NT2/D1 (cell line): ENCODE data around the gene PLPPR1.
"Not testable (repeated sequence)": the region's sequence is repeated elsewhere in the genome, so short reads cannot be mapped to it uniquely, and the experiment has no call there.

ENCODE experiments used
- DNase-seq: peaks from one replicate; pipeline ENCODE4 v3.0.0-alpha.2; 2011; ENCODE audit warnings: low read depth, low spot score
- H3K27me3 ChIP-seq: 2 replicates; pipeline ENCODE4 v1.6.0; 2011; ENCODE audit warnings: mild to moderate bottlenecking; ENCODE audit not compliant: insufficient read length, insufficient read depth
- H3K36me3 ChIP-seq: 2 replicates; pipeline ENCODE4 v1.6.1; 2011; ENCODE audit warnings: mild to moderate bottlenecking, low read length, mixed read lengths; ENCODE audit not compliant: insufficient read depth, insufficient read length
- H3K4me1 ChIP-seq: 2 replicates; pipeline ENCODE4 v1.5.1; 2011; ENCODE audit not compliant: insufficient read depth, insufficient read length
- H3K4me3 ChIP-seq: 2 replicates; pipeline ENCODE4 v1.5.1; 2011; ENCODE audit warnings: low read depth; ENCODE audit not compliant: insufficient read length
- H3K9ac ChIP-seq: 2 replicates; pipeline ENCODE4 v1.6.0; 2011; ENCODE audit warnings: low read depth; ENCODE audit not compliant: insufficient read length
- H3K9me3 ChIP-seq: 2 replicates; pipeline ENCODE4 v1.5.1; 2011; ENCODE audit warnings: mild to moderate bottlenecking, low read length; ENCODE audit not compliant: insufficient read depth
- SUZ12 ChIP-seq: IDR thresholded peaks from 2 replicates; pipeline ENCODE4 v1.6.1; 2011; ENCODE audit not compliant: insufficient read length, insufficient read depth; ENCODE audit errors: extremely low read depth
- YY1 ChIP-seq: IDR thresholded peaks from 2 replicates; pipeline ENCODE4 v1.6.1; 2011; ENCODE audit not compliant: insufficient read length, insufficient read depth
- ZNF274 ChIP-seq: IDR thresholded peaks from 2 replicates; pipeline ENCODE4 v1.6.1; 2011; ENCODE audit warnings: mild to moderate bottlenecking, low read depth, low read length

The PLPPR1 gene

DNA sequence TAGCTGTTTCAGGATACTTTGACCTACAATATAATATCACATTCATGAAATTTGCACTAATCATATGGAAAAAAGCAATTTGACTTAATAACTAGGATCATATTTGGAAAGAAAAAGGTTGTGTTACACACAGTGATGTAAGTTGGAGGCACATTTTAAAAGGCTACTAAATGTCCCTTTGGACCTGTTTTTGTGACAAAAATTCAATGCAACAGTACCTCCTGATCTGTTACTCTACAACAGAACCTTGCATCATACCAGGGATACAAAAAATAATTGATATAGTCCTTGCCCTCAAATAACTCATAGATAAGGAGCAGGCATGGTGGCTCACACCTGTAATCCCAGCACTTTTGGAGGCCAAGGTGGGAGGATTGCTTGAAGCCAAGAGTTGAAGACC, 289.2 kb downstream of the PLPPR1 start:
- Histone ChIP-seq H3K36me3 (no peaks in the 10 kb centered on the region), H3K4me1 (no peaks in the 10 kb centered on the region), H3K9ac (no peak overlapping the region), H3K9me3 (no peaks in the 10 kb centered on the region), H3K27me3 (no peaks in the 10 kb centered on the region), H3K4me3 (no peak overlapping the region)
- DNase-seq, result no peak
- TF ChIP-seq YY1 (no peak), SUZ12 (no peak), ZNF274 (no peak)

DNA sequence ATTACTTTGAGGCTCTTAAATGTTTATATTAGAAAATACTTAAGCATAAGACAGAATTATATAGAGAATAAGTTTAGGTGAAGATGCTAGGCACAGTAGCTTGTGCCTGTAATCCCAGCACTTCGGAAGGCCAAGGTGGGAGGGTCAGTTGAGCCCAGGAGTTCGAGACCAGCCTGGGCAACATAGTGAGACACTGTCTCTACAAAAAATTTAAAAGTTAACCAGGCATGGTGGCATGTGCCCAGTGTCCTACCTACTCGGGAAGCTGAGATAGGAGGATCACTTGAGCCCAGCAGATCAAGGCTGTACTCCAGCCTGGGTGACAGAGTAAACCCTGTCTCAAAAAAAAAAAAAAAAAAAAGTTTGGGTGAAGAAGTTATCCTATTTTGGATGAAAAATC, 294.6 kb downstream of the PLPPR1 start:
- no peaks in the 10 kb centered on the region for H3K4me1 ChIP-seq
- H3K4me3 ChIP-seq, result no peak overlapping the region
- no peaks in the 10 kb centered on the region for H3K27me3 ChIP-seq
- TF ChIP-seq ZNF274, result no peak
- TF ChIP-seq YY1, result no peak
- TF ChIP-seq SUZ12, result no peak
- no peak for DNase-seq
- no peak overlapping the region for H3K9ac ChIP-seq
- H3K36me3 ChIP-seq, result no peaks in the 10 kb centered on the region
- no peaks in the 10 kb centered on the region; the same call in 1 of the 2 replicates for H3K9me3 ChIP-seq

DNA sequence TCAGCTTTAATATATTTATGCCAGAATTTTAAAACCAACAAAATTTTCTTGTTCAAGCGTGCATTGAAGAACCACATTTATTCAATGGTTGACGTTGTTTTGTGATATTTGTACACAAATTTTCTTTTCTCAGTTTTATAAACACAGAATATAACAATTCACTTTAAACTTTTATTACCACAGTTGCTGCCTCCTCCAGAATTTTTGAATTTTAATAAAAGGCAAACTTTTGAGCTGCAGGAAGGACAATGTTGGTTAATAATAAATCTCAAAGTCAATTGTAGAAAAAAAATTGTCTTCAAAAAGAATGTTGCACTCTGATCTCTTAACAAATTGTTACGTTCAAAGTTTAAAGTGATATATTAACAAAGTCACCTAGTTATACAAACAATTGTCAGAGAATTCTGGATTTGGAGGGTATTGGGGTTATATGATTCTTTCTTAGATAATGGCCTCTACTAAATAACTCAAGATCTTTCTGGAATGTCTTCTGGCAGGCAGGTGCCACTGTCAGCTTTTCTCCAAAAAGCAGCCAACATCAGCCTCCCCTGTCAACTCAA, 295.8 kb downstream of the PLPPR1 start:
- H3K4me1 ChIP-seq, result no peaks in the 10 kb centered on the region
- TF ChIP-seq SUZ12 (no peak), YY1 (no peak), ZNF274 (no peak)
- H3K36me3 ChIP-seq, result no peaks in the 10 kb centered on the region
- H3K9me3 ChIP-seq, result no peaks in the 10 kb centered on the region; the same call in 1 of the 2 replicates
- no peak overlapping the region for H3K9ac ChIP-seq
- H3K27me3 ChIP-seq, result no peaks in the 10 kb centered on the region
- H3K4me3 ChIP-seq, result no peak overlapping the region
- no peak for DNase-seq

DNA sequence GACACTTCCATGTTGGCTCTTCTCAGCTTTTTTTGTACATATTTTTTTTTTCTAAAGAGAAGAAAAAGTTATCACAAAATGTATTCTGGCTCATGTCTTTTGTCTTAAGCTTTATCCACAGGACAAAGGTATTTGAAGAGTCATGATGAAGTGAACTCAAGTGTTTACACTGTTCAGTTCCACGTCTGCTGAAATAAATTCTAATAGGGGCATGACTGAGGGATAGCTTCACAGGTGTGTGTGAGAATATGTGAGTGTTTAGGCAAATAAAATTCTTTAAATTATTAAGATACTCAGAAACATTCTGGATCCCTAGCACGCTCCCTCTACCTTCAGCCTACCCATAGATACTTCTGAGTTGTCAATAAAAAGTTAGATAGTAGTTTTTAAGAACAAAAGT, 296.5 kb downstream of the PLPPR1 start:
- no peak for DNase-seq
- H3K9ac ChIP-seq, result no peak overlapping the region
- no peaks in the 10 kb centered on the region; the same call in 1 of the 2 replicates for H3K9me3 ChIP-seq
- H3K4me3 ChIP-seq, result no peak overlapping the region
- no peaks in the 10 kb centered on the region for H3K36me3 ChIP-seq
- TF ChIP-seq ZNF274, result no peak
- TF ChIP-seq YY1, result no peak
- no peak for TF ChIP-seq SUZ12
- no peaks in the 10 kb centered on the region for H3K4me1 ChIP-seq
- H3K27me3 ChIP-seq, result no peaks in the 10 kb centered on the region

DNA sequence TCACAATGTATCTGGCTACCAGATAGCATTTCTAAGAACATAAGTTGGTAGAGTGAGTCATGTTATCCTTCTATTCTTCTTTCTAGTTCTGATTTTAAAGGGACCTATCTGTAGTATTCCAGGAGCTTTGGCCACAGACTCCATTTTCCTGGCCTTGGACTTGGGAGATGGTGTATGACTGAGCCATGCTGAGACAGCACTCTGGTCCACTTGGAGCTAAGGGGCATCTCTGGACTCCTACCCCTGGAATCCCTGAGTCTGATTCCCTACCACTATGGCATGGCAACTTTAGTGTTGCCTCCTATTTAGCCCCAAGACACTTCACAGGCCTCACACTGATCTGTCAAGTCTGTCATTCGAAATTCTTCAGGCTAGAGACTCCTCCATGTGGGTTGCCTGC, 297.5 kb downstream of the PLPPR1 start:
- DNase-seq, result no peak
- H3K36me3 ChIP-seq, result no peaks in the 10 kb centered on the region
- no peak overlapping the region for H3K4me3 ChIP-seq
- no peaks in the 10 kb centered on the region for H3K27me3 ChIP-seq
- no peak overlapping the region for H3K9ac ChIP-seq
- H3K9me3 ChIP-seq, result no peaks in the 10 kb centered on the region; the same call in 1 of the 2 replicates
- TF ChIP-seq YY1, result no peak
- TF ChIP-seq SUZ12, result no peak
- no peak for TF ChIP-seq ZNF274
- no peaks in the 10 kb centered on the region for H3K4me1 ChIP-seq

DNA sequence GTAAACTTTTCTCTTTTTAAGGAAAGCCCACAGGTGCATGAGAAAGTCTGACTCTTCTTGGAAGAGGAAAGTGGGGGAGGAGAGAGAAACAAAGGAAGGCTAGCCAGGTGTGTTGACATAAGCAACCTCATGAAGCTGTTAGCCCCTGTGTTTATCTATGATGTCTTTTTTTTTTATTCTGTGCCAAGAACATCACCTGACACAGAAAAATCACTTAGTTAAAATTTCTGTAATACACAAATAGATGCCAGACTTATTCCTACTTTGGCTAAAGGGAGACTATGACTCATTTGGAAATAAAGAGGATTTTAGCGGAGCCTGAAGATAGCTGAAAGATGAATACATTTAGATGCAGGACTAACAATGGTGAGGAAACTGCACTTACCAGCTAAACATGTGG, 298.0 kb downstream of the PLPPR1 start:
- no peaks in the 10 kb centered on the region for H3K4me1 ChIP-seq
- no peaks in the 10 kb centered on the region; the same call in 1 of the 2 replicates for H3K9me3 ChIP-seq
- no peaks in the 10 kb centered on the region for H3K27me3 ChIP-seq
- no peak overlapping the region for H3K9ac ChIP-seq
- no peak overlapping the region for H3K4me3 ChIP-seq
- no peaks in the 10 kb centered on the region for H3K36me3 ChIP-seq
- TF ChIP-seq ZNF274 (no peak), SUZ12 (no peak), YY1 (no peak)
- DNase-seq, result no peak

DNA sequence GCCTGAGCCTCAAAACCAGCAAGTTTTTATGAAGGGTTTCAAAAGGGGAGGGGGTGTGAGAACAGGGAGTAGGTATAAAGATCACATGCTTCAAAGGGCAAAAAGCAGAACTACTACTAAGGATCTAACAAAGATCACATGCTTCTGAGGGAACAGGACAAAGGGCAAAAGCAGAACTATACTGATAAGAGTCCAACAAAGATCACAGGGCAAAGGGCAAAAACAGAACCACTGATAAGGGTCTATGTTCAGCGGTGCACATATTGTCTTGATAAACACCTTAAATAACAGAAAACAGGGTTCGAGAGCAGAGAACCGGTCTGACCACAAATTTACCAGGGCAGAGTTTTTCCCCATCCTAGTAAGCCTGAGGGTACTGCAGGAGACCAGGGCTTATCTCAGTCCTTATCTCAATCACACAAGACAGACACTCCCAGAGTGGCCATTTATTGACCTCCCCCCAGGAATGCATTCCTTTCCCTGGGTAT, 298.9 kb downstream of the PLPPR1 start:
- not testable (repeated sequence) for H3K36me3 ChIP-seq, H3K9me3 ChIP-seq, H3K4me3 ChIP-seq

DNA sequence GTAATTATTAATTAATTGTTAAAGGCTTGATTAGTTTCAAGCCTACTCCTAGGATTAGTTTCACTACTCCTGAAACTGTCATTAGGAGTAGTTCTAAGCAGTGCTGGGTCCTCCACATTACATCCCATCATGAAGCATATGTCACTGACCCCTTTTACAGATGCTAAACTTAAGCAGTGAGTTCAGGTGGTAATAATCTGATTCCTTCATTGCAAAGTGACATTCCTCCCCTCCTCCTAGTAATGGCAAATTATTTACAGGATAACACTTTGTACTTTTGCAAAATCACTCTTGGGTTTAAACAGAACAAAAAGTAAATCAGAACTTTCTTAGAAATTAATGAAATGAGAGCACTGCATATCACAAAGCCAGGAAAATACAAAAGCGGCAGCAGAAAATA, 303.8 kb downstream of the PLPPR1 start:
- no peaks in the 10 kb centered on the region for H3K36me3 ChIP-seq
- H3K9me3 ChIP-seq, result no peaks in the 10 kb centered on the region; the same call in 1 of the 2 replicates
- no peaks in the 10 kb centered on the region for H3K27me3 ChIP-seq
- no peak for TF ChIP-seq SUZ12
- TF ChIP-seq ZNF274, result no peak
- TF ChIP-seq YY1, result no peak
- H3K4me3 ChIP-seq, result no peak overlapping the region
- no peak for DNase-seq
- no peak overlapping the region for H3K9ac ChIP-seq
- H3K4me1 ChIP-seq, result no peaks in the 10 kb centered on the region

More for the DNA sequence above, 298.9 kb downstream of the PLPPR1 start:
- H3K9ac ChIP-seq, DNase-seq, H3K27me3 ChIP-seq, H3K4me1 ChIP-seq: not testable (repeated sequence)
